ENCODE measurements around the gene CSNK1G1.

The CSNK1G1 gene

GRCh38 chr15:64288577-64288976 is 67.4 kb downstream of the CSNK1G1 start:
- TF ChIP-seq CTCF (IDR thresholded peaks at IDR 0.05; ENCODE audit: insufficient read depth, low read depth, low read length, missing control alignments), result no peak
- no peak overlapping the region for H3K4me3 ChIP-seq (ENCODE audit: low read depth, low read length)

GRCh38 chr15:64287953-64288352 is 68.0 kb downstream of the CSNK1G1 start:
- DNase-seq (ENCODE audit: low read depth), result no peak
- no peak for TF ChIP-seq CTCF (IDR thresholded peaks at IDR 0.05; ENCODE audit: insufficient read depth, low read depth, low read length, missing control alignments)
- no peak overlapping the region for H3K4me3 ChIP-seq (ENCODE audit: low read depth, low read length)

More at GRCh38 chr15:64288577-64288976, 67.4 kb downstream of the CSNK1G1 start:
- DNase-seq (ENCODE audit: low read depth), result no peak

- TF ChIP-seq CTCF (IDR thresholded peaks at IDR 0.05; ENCODE audit: insufficient read depth, low read depth, low read length, missing control alignments), result no peak
- no peak for DNase-seq (ENCODE audit: low read depth)
- H3K4me3 ChIP-seq (ENCODE audit: low read depth, low read length), result no peak overlapping the region
These were observed 69.5 kb downstream of the CSNK1G1 start for GRCh38 chr15:64286473-64286872.

GRCh38 chr15:64285871-64286270 is 70.1 kb downstream of the CSNK1G1 start:
- no peak for DNase-seq (ENCODE audit: low read depth)
- TF ChIP-seq CTCF (IDR thresholded peaks at IDR 0.05; ENCODE audit: insufficient read depth, low read depth, low read length, missing control alignments), result no peak
- no peak overlapping the region for H3K4me3 ChIP-seq (ENCODE audit: low read depth, low read length)

- no peak for DNase-seq (ENCODE audit: low read depth)
- H3K4me3 ChIP-seq (ENCODE audit: low read depth, low read length), result no peak overlapping the region
- TF ChIP-seq CTCF (IDR thresholded peaks at IDR 0.05; ENCODE audit: insufficient read depth, low read depth, low read length, missing control alignments), result no peak
These were observed 70.8 kb downstream of the CSNK1G1 start for GRCh38 chr15:64285150-64285549.

GRCh38 chr15:64284042-64284441 is 71.9 kb downstream of the CSNK1G1 start:
- TF ChIP-seq CTCF (IDR thresholded peaks at IDR 0.05; ENCODE audit: insufficient read depth, low read depth, low read length, missing control alignments), result no peak
- no peak for DNase-seq (ENCODE audit: low read depth)
- no peak overlapping the region for H3K4me3 ChIP-seq (ENCODE audit: low read depth, low read length)

GRCh38 chr15:64282701-64283100 is 73.3 kb downstream of the CSNK1G1 start:
- no peak for TF ChIP-seq CTCF (IDR thresholded peaks at IDR 0.05; ENCODE audit: insufficient read depth, low read depth, low read length, missing control alignments)
- no peak for DNase-seq (ENCODE audit: low read depth)
- H3K4me3 ChIP-seq (ENCODE audit: low read depth, low read length), result no peak overlapping the region

Data from GM12865 (cell line).